IPS DF 6.9 (cell line): Measurements from ENCODE around the gene NPSR1.

Experiments used
- DNase-seq: peaks from one replicate; pipeline ENCODE4 v3.0.0-alpha.2; 2013; ENCODE audit warnings: low read depth, low spot score
- H3K27ac ChIP-seq: one replicate; pipeline ENCODE4 v1.5.1; 2013; ENCODE audit warnings: low read length, control low read depth
- H3K27me3 ChIP-seq: 2 replicates; pipeline ENCODE4 v1.6.1; 2013; ENCODE audit warnings: mild to moderate bottlenecking, low read length; ENCODE audit not compliant: control insufficient read depth, insufficient read depth
- H3K36me3 ChIP-seq: 2 replicates; pipeline ENCODE4 v1.6.1; 2013; ENCODE audit warnings: low read length; ENCODE audit not compliant: control insufficient read depth, insufficient read depth
- H3K4me1 ChIP-seq: 2 replicates; pipeline ENCODE4 v1.6.1; 2013; ENCODE audit warnings: low read length; ENCODE audit not compliant: control insufficient read depth, insufficient read depth
- H3K4me3 ChIP-seq: 2 replicates; pipeline ENCODE4 v1.5.1; 2013; ENCODE audit warnings: mild to moderate bottlenecking, low read length
- H3K9me3 ChIP-seq: 2 replicates; pipeline ENCODE4 v1.6.1; 2013; ENCODE audit warnings: low read length, inconsistent platforms; ENCODE audit not compliant: control insufficient read depth, insufficient read depth
- whole genome bisulfite sequencing: extraction: QIAGEN DNeasy Blood & Tissue Kit; methylation state at CpG from one replicate; pipeline ENCODE4 v1.1.7; 2013; ENCODE audit warnings: mixed read lengths, missing lambda C conversion rate; ENCODE audit not compliant: insufficient read length, insufficient coverage; 5-methylcytosine and 5-hydroxymethylcytosine counted together

The NPSR1 gene

GRCh38 chr7:34747176-34747781, 89.3 kb downstream of the NPSR1 start:
- H3K27me3 ChIP-seq, result no peaks in the 10 kb centered on the region
- H3K9me3 ChIP-seq, result no peaks in the 10 kb centered on the region
- no peak overlapping the region for H3K27ac ChIP-seq
- DNase-seq, result no peak
- H3K36me3 ChIP-seq, result no peaks in the 10 kb centered on the region
- no peak overlapping the region for H3K4me3 ChIP-seq
- no peaks in the 10 kb centered on the region for H3K4me1 ChIP-seq
- no CpG with 5 or more reads among the region's 8 CpGs for WGBS

DNA sequence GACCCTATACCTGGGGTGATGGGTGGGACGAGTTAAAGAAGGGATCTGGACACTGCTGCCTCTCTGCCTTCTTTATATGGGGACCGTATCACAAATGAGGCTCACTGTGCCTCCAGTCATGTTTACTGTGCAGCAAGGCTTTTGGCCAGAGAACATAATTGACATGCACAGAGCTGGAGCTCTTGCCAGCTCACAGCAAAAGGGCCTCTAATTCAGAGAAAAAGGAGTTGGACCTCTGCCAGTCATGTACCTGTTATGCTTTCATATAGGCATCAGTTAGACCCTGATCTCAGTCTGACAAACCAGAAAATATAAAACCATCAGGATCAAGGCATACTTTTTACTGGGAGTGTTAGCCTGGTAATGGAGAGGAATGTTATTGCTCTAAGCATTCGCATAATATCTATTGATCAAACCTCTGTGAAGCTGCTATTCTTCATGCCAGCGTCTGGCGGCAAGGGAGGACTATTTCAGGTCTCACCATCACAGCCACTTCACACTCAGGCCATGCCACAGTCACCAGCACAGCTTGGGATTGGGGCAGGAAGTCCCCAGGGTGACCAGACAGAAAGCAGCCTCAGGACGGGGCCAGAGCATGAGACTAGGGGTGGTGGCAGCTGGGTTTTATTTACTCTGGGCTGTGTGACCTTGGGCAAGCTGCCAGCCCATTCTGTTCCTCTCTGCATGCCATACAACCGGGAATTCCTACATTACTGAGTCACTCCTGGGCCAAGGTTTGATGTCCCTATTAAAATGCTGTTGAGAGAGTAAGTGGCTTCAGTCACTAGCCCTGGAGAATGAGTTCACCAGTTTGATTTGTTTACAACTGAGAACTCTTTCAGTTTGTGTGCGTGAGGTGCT, 90.1 kb downstream of the NPSR1 start:
- H3K4me3 ChIP-seq, result no peak overlapping the region
- no peaks in the 10 kb centered on the region for H3K36me3 ChIP-seq
- no CpG with 5 or more reads among the region's 8 CpGs for WGBS
- no peaks in the 10 kb centered on the region for H3K4me1 ChIP-seq
- H3K27me3 ChIP-seq, result no peaks in the 10 kb centered on the region
- H3K9me3 ChIP-seq, result no peaks in the 10 kb centered on the region
- no peak overlapping the region for H3K27ac ChIP-seq
- DNase-seq, result no peak

- no peaks in the 10 kb centered on the region for H3K36me3 ChIP-seq
- no CpG with 5 or more reads among the region's 2 CpGs for WGBS
- DNase-seq, result no peak
- no peaks in the 10 kb centered on the region for H3K4me1 ChIP-seq
- no peak overlapping the region for H3K27ac ChIP-seq
- no peaks in the 10 kb centered on the region for H3K27me3 ChIP-seq
- H3K4me3 ChIP-seq, result no peak overlapping the region
- no peaks in the 10 kb centered on the region for H3K9me3 ChIP-seq
These were observed 90.7 kb downstream of the NPSR1 start for GRCh38 chr7:34748728-34749089.

DNA sequence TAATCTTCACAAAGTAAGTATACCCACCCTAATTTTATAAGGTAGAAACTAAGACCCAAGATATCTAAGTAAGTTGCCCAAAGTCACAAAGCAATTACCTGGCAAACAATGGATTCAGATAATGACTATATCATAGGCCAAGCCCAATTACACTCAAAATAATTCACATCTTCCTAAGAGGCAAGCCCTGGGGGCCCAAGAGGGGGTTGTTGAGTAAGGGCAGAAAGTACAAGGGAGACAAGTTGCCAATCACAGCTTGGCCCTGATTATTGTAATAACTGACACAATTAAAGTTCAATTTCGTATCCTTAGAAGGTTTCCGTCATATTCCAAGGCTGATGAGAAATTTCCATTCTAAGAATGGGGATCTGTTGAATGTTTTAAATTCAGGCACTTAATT, 91.4 kb downstream of the NPSR1 start:
- Histone ChIP-seq H3K4me1 (no peaks in the 10 kb centered on the region), H3K4me3 (no peak overlapping the region), H3K27me3 (no peaks in the 10 kb centered on the region), H3K36me3 (no peaks in the 10 kb centered on the region), H3K9me3 (no peaks in the 10 kb centered on the region), H3K27ac (no peak overlapping the region)
- no CpG with 5 or more reads among the region's 2 CpGs for WGBS
- DNase-seq, result no peak

- Histone ChIP-seq H3K27me3 (no peaks in the 10 kb centered on the region), H3K27ac (no peak overlapping the region), H3K36me3 (no peaks in the 10 kb centered on the region), H3K4me1 (no peaks in the 10 kb centered on the region), H3K9me3 (no peaks in the 10 kb centered on the region), H3K4me3 (no peak overlapping the region)
- DNase-seq, result no peak
- whole genome bisulfite sequencing, result no CpG with 5 or more reads among the region's 8 CpGs
These were observed 92.2 kb downstream of the NPSR1 start for GRCh38 chr7:34750209-34750608.

DNA sequence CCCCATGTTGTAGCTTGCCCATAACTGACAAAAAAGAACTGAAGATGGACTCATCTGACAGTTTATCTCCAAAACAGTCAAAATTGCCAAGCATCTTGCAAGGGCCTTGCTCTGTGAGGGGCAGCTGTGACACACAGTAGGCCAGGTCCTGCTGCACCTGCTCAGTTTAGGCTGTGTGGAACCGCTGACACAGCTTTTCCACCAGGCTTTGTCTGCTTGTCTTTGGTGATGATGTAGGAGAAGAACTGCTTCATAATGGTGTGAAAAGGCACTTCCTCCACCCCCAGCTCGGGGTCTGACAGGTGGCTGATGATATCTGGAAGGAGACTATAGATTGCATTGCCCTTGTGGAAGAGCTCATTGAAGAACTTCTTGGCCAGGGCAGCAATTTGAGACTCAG, 92.6 kb downstream of the NPSR1 start:
- DNase-seq, result no peak
- no CpG with 5 or more reads among the region's 2 CpGs for WGBS
- Histone ChIP-seq H3K36me3 (no peaks in the 10 kb centered on the region), H3K4me1 (no peaks in the 10 kb centered on the region), H3K27me3 (no peaks in the 10 kb centered on the region), H3K4me3 (no peak overlapping the region), H3K27ac (no peak overlapping the region), H3K9me3 (no peaks in the 10 kb centered on the region)

- Histone ChIP-seq H3K4me3 (no peak overlapping the region), H3K4me1 (no peaks in the 10 kb centered on the region), H3K36me3 (no peaks in the 10 kb centered on the region), H3K9me3 (no peaks in the 10 kb centered on the region), H3K27me3 (no peaks in the 10 kb centered on the region), H3K27ac (no peak overlapping the region)
- WGBS, result no CpG with 5 or more reads among the region's 11 CpGs
- DNase-seq, result no peak
These were observed 94.0 kb downstream of the NPSR1 start for GRCh38 chr7:34751725-34752643.

DNA sequence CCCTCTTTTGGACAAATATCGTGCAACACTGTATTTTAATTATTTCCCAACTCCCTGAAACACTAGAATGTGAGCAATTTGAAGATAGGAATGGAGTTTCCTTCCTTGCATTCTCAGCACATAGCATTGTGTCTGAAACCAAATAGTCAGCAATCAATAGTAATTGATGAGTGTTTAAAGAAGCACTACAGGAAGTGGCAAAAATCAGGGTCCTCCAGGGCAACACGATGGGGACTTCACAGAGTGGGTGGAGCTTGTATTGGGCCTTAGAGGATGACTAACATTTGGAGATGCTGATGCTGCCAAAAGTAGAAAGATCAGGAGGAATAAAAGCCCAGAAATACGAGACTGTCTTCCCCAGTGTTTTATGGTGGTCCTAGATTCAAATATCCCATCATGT, 94.9 kb downstream of the NPSR1 start:
- H3K27ac ChIP-seq, result no peak overlapping the region
- no peaks in the 10 kb centered on the region for H3K4me1 ChIP-seq
- no peak for DNase-seq
- H3K9me3 ChIP-seq, result no peaks in the 10 kb centered on the region
- H3K4me3 ChIP-seq, result no peak overlapping the region
- H3K36me3 ChIP-seq, result no peaks in the 10 kb centered on the region
- WGBS, result no CpG with 5 or more reads among the region's 3 CpGs
- H3K27me3 ChIP-seq, result no peaks in the 10 kb centered on the region

- Histone ChIP-seq H3K27ac (no peak overlapping the region), H3K4me1 (no peaks in the 10 kb centered on the region), H3K36me3 (no peaks in the 10 kb centered on the region), H3K27me3 (no peaks in the 10 kb centered on the region), H3K4me3 (no peak overlapping the region), H3K9me3 (no peaks in the 10 kb centered on the region)
- no peak for DNase-seq
- WGBS, result no CpG with 5 or more reads among the region's 2 CpGs
These were observed 97.0 kb downstream of the NPSR1 start for GRCh38 chr7:34755008-34755407.

DNA sequence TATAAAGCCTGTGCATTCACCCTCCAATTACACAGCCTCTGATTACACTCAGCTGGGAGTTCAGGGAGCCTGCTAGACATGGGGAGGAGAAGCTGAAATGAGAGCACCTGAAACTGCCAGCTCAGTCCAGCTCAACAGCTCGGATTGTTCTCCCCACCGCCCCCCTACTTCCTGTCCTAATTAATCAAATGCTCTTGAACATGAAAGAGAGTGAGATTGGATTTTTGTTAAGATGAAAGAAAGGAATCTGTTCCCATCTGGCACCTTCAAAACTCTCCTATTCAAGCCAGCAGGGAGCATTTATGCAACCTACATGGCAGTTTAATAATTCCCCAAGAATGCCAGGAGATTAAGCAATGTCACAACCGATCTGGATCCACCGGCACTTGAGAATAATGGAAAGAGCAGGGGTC, 98.0 kb downstream of the NPSR1 start:
- WGBS, result no CpG with 5 or more reads among the region's 4 CpGs
- DNase-seq, result no peak
- Histone ChIP-seq H3K4me1 (no peaks in the 10 kb centered on the region), H3K9me3 (no peaks in the 10 kb centered on the region), H3K27me3 (no peaks in the 10 kb centered on the region), H3K4me3 (no peak overlapping the region), H3K36me3 (no peaks in the 10 kb centered on the region), H3K27ac (no peak overlapping the region)
